NCI-H226 (cell line): ENCODE results near the gene ABCC4.

Source experiments
- DNase-seq: peaks from one replicate; pipeline ENCODE4 v3.0.0-alpha.2; 2015

Gene ABCC4

DNA sequence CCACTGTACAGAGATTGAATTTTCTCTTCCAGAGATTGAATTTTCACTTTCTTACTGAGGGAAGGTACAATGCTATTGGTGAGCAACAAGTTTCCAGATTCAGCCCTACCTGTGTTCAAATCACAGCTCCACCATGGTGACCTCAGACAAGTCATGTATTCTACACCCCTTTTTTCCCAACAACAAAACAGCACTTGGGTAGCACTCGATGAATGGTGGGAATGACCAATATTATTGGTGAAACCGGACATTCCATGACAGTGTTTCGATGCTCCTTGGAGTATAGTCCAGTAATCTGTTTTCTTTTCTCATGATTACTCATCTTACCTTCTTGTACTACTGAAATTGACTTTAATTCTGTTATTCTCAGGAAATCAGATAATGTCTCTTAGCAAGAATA lies 322.7 kb downstream of the ABCC4 start:
- no peak for DNase-seq

DNA sequence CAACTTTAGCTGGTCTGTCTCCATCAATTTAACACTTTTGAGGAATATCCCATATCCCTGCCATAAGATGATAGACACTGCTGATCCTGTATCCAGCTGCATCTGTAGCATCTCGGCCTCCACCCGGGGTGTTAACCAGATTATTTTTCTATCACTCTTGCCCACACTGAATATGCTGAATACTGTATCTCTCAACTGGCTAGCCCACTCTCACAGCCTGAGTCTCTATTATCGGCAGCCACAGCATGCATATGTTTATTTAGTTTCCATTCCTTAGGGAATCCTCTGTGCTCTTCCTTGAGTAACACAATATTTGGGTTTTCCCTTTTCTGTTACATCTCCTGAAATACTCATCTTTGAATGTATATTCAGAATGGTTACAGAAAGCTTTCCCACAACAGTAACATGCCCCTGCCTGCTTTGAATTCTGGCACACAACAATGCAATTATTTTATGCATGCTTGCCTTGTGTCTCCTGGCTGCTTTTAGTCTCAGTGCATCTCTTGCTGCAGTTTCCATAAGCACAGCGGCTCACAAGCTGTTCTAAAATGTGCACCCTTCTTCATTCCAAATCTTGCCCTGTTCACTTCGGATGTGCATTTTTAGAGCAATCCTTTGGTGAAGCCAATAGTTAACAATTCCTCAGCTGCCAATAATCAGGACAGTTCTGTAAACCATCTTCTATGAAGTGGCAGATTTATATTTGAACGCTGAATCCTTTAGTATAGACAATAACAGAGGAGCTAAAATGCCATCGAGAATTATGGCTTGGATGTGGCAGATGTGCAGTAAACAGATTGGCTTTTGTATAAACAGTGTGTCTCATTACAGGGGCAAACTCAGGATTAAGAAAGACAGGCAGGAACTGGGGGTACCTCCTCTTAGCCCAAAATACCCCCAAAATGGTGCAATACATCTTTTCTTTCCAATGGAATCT lies 327.0 kb downstream of the ABCC4 start:
- no peak for DNase-seq

DNA sequence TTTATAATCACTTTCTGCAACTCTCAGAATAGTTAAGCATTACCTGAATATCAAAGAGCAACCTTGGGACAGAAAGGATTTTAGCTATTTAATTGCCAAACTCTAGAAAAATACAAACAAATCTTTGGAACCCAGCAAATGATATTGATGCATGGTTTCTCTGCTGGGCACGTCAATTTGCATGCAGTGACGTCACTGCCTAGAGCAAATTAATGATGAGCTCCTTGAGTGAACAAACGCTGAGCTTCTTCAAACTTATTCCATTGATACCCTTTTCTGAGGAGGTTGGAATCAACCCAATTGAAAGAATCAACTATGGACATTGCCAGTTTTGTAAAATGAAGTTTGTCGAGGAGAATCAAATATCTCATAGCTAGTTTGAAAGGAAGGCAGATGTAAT lies 329.0 kb downstream of the ABCC4 start:
- no peak for DNase-seq
